ENCODE measurements around the gene CDC42BPB.

CDC42BPB gene

GRCh38 chr14:102991376-102991775, 66.0 kb downstream of the CDC42BPB start:
- no peak for TF ChIP-seq L3MBTL2 (conservative IDR thresholded peaks at IDR 0.05)
- no peak for TF ChIP-seq ARNT (IDR thresholded peaks at IDR 0.05)
- no peak for TF ChIP-seq NFRKB (IDR thresholded peaks at IDR 0.05)
- TF ChIP-seq SUZ12 (IDR thresholded peaks at IDR 0.05): no peak
- no peak for TF ChIP-seq LEF1 (IDR thresholded peaks at IDR 0.05; ENCODE audit: borderline replicate concordance)
- no peak for TF ChIP-seq FOXM1 (IDR thresholded peaks at IDR 0.05; ENCODE audit: borderline replicate concordance)
- TF ChIP-seq ZNF384 (IDR thresholded peaks at IDR 0.05): no peak
- TF ChIP-seq PKNOX1 (IDR thresholded peaks at IDR 0.05): no peak
- no peak for TF ChIP-seq CTBP1 (IDR thresholded peaks at IDR 0.05; ENCODE audit: borderline replicate concordance)
- no peak for TF ChIP-seq TARDBP (IDR thresholded peaks at IDR 0.05)
- TF ChIP-seq FOXA1 (IDR thresholded peaks at IDR 0.05): no peak
- no peak for TF ChIP-seq SP1 (IDR thresholded peaks at IDR 0.05)
- no peak for TF ChIP-seq ELF4 (IDR thresholded peaks at IDR 0.05)
- no peak for TF ChIP-seq HDGF (IDR thresholded peaks at IDR 0.05; ENCODE audit: borderline replicate concordance)
- TF ChIP-seq BHLHE40 (IDR thresholded peaks at IDR 0.05; ENCODE audit: borderline replicate concordance): no peak
- no peak for DNase-seq (ENCODE audit: extremely low spot score)

GRCh38 chr14:102988054-102988453, 69.3 kb downstream of the CDC42BPB start:
- TF ChIP-seq FOXK2 (IDR thresholded peaks at IDR 0.05): no peak
- no peak for TF ChIP-seq TARDBP (IDR thresholded peaks at IDR 0.05)
- ChIA-PET CTCF (no interaction called here), POLR2A (no interaction called here)
- no peak for DNase-seq (ENCODE audit: extremely low spot score)

More at GRCh38 chr14:102991376-102991775, 66.0 kb downstream of the CDC42BPB start:
- ChIA-PET CTCF (interaction anchor here (0.6 kb wide), 1 partner anchor 73 kb away, joined by 3 read pairs; no protein-coding TSS in a partner anchor), POLR2A (interaction anchor here (0.7 kb wide), 1 partner anchor 18 kb away, joined by 3 read pairs; no protein-coding TSS in a partner anchor)

GRCh38 chr14:102986810-102987579, 70.4 kb downstream of the CDC42BPB start:
- ChIA-PET POLR2A (no interaction called here), CTCF (interaction anchor here (0.7 kb wide), 1 partner anchor 155 kb away, joined by 3 read pairs; no protein-coding TSS in a partner anchor)
- DNase-seq (ENCODE audit: extremely low spot score): no peak

GRCh38 chr14:102985665-102986064, 71.7 kb downstream of the CDC42BPB start:
- ChIA-PET POLR2A (no interaction called here), CTCF (no interaction called here)
- TF ChIP-seq ARNT (IDR thresholded peaks at IDR 0.05) (no peak), SP1 (IDR thresholded peaks at IDR 0.05) (no peak), LEF1 (IDR thresholded peaks at IDR 0.05; ENCODE audit: borderline replicate concordance) (no peak), CTBP1 (IDR thresholded peaks at IDR 0.05; ENCODE audit: borderline replicate concordance) (no peak), TARDBP (IDR thresholded peaks at IDR 0.05) (no peak), L3MBTL2 (conservative IDR thresholded peaks at IDR 0.05) (no peak), ELF4 (IDR thresholded peaks at IDR 0.05) (no peak), PKNOX1 (IDR thresholded peaks at IDR 0.05) (no peak), BHLHE40 (IDR thresholded peaks at IDR 0.05; ENCODE audit: borderline replicate concordance) (no peak), NFRKB (IDR thresholded peaks at IDR 0.05) (no peak)
- no peak for DNase-seq (ENCODE audit: extremely low spot score)

More at GRCh38 chr14:102986810-102987579, 70.4 kb downstream of the CDC42BPB start:
- no peak for TF ChIP-seq ARNT (IDR thresholded peaks at IDR 0.05)
- no peak for TF ChIP-seq BHLHE40 (IDR thresholded peaks at IDR 0.05; ENCODE audit: borderline replicate concordance)
- no peak for TF ChIP-seq PKNOX1 (IDR thresholded peaks at IDR 0.05)
- no peak for TF ChIP-seq SP1 (IDR thresholded peaks at IDR 0.05)
- TF ChIP-seq ELF4 (IDR thresholded peaks at IDR 0.05): no peak

GRCh38 chr14:102984336-102985102, 72.8 kb downstream of the CDC42BPB start:
- CTCF ChIA-PET: no interaction called here
- no peak for DNase-seq (ENCODE audit: extremely low spot score)
- TF ChIP-seq LEF1 (IDR thresholded peaks at IDR 0.05; ENCODE audit: borderline replicate concordance) (no peak), BHLHE40 (IDR thresholded peaks at IDR 0.05; ENCODE audit: borderline replicate concordance) (no peak), ARNT (IDR thresholded peaks at IDR 0.05) (no peak), PKNOX1 (IDR thresholded peaks at IDR 0.05) (no peak), FOXA1 (IDR thresholded peaks at IDR 0.05) (no peak), HDGF (IDR thresholded peaks at IDR 0.05; ENCODE audit: borderline replicate concordance) (no peak), CTBP1 (IDR thresholded peaks at IDR 0.05; ENCODE audit: borderline replicate concordance) (no peak), SUZ12 (IDR thresholded peaks at IDR 0.05) (no peak), FOXK2 (IDR thresholded peaks at IDR 0.05) (no peak), ELF4 (IDR thresholded peaks at IDR 0.05) (no peak), NFRKB (IDR thresholded peaks at IDR 0.05) (no peak), L3MBTL2 (conservative IDR thresholded peaks at IDR 0.05) (no peak), TARDBP (IDR thresholded peaks at IDR 0.05) (no peak), FOXM1 (IDR thresholded peaks at IDR 0.05; ENCODE audit: borderline replicate concordance) (no peak), ZNF384 (IDR thresholded peaks at IDR 0.05) (no peak), SP1 (IDR thresholded peaks at IDR 0.05) (no peak)
- POLR2A ChIA-PET: no interaction called here
